SK-N-SH (cell line): ENCODE results near the gene SRP14. TPM values are rescaled to one million over a fixed set of nuclear protein-coding genes. Genes with fewer than 3 reads are reported as not detected.

Experiments used
- CTCF ChIA-PET: fragments of 300-600, 350-600 bp; formaldehyde crosslinking; extraction: SDS; loops from one replicate; lab custom pipeline; 2021; lab: Yijun Ruan, JAX
- POLR2A ChIA-PET: fragments of 350-600 bp; sonication (Branson Sonifier 250); formaldehyde crosslinking; extraction: SDS; loops from one replicate; lab custom pipeline; 2020; ENCODE audit warnings: antibody characterized with exemption, inconsistent platforms; lab: Yijun Ruan, JAX
- DNase-seq: peaks from one replicate; pipeline ENCODE4 v3.0.0; 2012
- H2AFZ ChIP-seq: fragments of 200-600 bp; sonication (generic); 2 replicates; pipeline ENCODE4 v1.8.1; 2016; ENCODE audit warnings: antibody characterized with exemption, mild to moderate bottlenecking, low read depth
- H3F3A ChIP-seq: fragments of 200-600 bp; sonication (generic); replicated peaks from 2 replicates; pipeline ENCODE3; 2016; ENCODE audit warnings: antibody characterized with exemption, mild to moderate bottlenecking; ENCODE audit not compliant: insufficient read depth
- H3K27ac ChIP-seq, 2 experiments: fragments of 200-500 bp in 1 of 2; fragments of 200-600 bp in 1 of 2; sonication (Bioruptor generic) in 1 of 2; sonication (generic), shearing (Covaris generic) in 1 of 2; 2 replicates each; pipeline versions ENCODE4 v1.5.1 to v1.6.1; 2014 to 2016; ENCODE audit warnings: low read depth in 2 of 2, inconsistent platforms in 1 of 2, low read length in 1 of 2, mild to moderate bottlenecking in 1 of 2, mixed read lengths in 1 of 2
- H3K27me3 ChIP-seq: fragments of 200-600 bp; sonication (generic), shearing (Covaris generic); 2 replicates; pipeline ENCODE4 v1.6.1; 2016; ENCODE audit warnings: mixed run types; ENCODE audit not compliant: insufficient read depth
- H3K36me3 ChIP-seq, 2 experiments: fragments of 200-500 bp in 1 of 2; fragments of 200-600 bp in 1 of 2; sonication (Bioruptor generic) in 1 of 2; sonication (generic) in 1 of 2; replicated peaks in 1 of 2; 2 replicates each; pipeline versions ENCODE3 to v1.5.1; 2014 to 2016; ENCODE audit warnings: low read length in 1 of 2, mild to moderate bottlenecking in 1 of 2; ENCODE audit not compliant: insufficient read depth in 2 of 2, control insufficient read depth in 1 of 2
- H3K4me1 ChIP-seq, 2 experiments: fragments of 200-500 bp in 1 of 2; fragments of 200-600 bp in 1 of 2; sonication (Bioruptor generic) in 1 of 2; sonication (generic), shearing (Covaris generic) in 1 of 2; 2 replicates each; pipeline versions ENCODE4 v1.5.1 to v1.6.1; 2014 to 2016; ENCODE audit warnings: low read depth in 1 of 2, low read length in 1 of 2, mixed run types in 1 of 2; ENCODE audit not compliant: insufficient read depth in 2 of 2, control insufficient read depth in 1 of 2
- H3K4me2 ChIP-seq: fragments of 200-600 bp; sonication (generic), shearing (Covaris generic); 2 replicates; pipeline ENCODE4 v1.6.1; 2017; ENCODE audit warnings: mixed run types
- H3K4me3 ChIP-seq, 2 experiments: fragments of 200-500 bp in 1 of 2; fragments of 200-600 bp in 1 of 2; sonication (Bioruptor generic) in 1 of 2; sonication (generic), shearing (Covaris generic) in 1 of 2; 2 replicates each; pipeline versions ENCODE4 v1.5.1 to v1.8.1; 2014 to 2016; ENCODE audit warnings: low read depth in 2 of 2, inconsistent platforms in 1 of 2, low read length in 1 of 2, mild to moderate bottlenecking in 1 of 2, mixed read lengths in 1 of 2, moderate library complexity in 1 of 2
- H3K79me2 ChIP-seq: fragments of 200-600 bp; sonication (generic); 2 replicates; pipeline ENCODE4 v1.8.1; 2017; ENCODE audit warnings: mild to moderate bottlenecking; ENCODE audit not compliant: insufficient read depth
- H3K9ac ChIP-seq: fragments of 200-600 bp; sonication (generic); 2 replicates; pipeline ENCODE4 v1.6.1; 2017; ENCODE audit warnings: mixed run types
- H3K9me2 ChIP-seq: fragments of 200-600 bp; sonication (generic); 2 replicates; pipeline ENCODE4 v1.6.1; 2017; ENCODE audit warnings: mixed run types
- H3K9me3 ChIP-seq: fragments of 200-600 bp; sonication (generic); 2 replicates; pipeline ENCODE4 v1.6.1; 2017; ENCODE audit warnings: mixed run types, mild to moderate bottlenecking, moderate library complexity
- H4K20me1 ChIP-seq: fragments of 200-600 bp; sonication (generic); 2 replicates; pipeline ENCODE4 v1.6.1; 2017; ENCODE audit warnings: mild to moderate bottlenecking, mixed run types; ENCODE audit not compliant: insufficient read depth
- CTCF ChIP-seq: fragments of 200-600 bp; sonication (generic); IDR thresholded peaks from 2 replicates; pipeline ENCODE4 v1.6.1; 2017; ENCODE audit warnings: antibody characterized with exemption, mild to moderate bottlenecking, moderate library complexity
- ELF1 ChIP-seq: IDR thresholded peaks from 2 replicates; pipeline ENCODE4 v1.4.0; 2012
- FOSL2 ChIP-seq: IDR thresholded peaks from 2 replicates; pipeline ENCODE4 v1.4.0; 2012; ENCODE audit warnings: low read depth, mild to moderate bottlenecking, moderate library complexity, borderline replicate concordance
- GABPA ChIP-seq: IDR thresholded peaks from 2 replicates; pipeline ENCODE4 v1.4.0; 2012; ENCODE audit warnings: low read depth, mild to moderate bottlenecking
- GATA2 ChIP-seq: sonication (generic); formaldehyde crosslinking; IDR thresholded peaks from 2 replicates; pipeline ENCODE4 v1.5.0; 2020; ENCODE audit warnings: mild to moderate bottlenecking, missing genetic modification reagents
- MXI1 ChIP-seq: IDR thresholded peaks from 2 replicates; pipeline ENCODE4 v1.6.1; 2012; ENCODE audit warnings: mild to moderate bottlenecking, low read depth, low read length, improper control_type of control experiment
- NRF1 ChIP-seq: IDR thresholded peaks from 2 replicates; pipeline ENCODE4 v1.6.1; 2012; ENCODE audit warnings: low read depth, mild to moderate bottlenecking, low read length
- RCOR1 ChIP-seq: fragments of 150-350 bp; IDR thresholded peaks from 2 replicates; pipeline ENCODE4 v1.6.1; 2017; ENCODE audit warnings: antibody characterized with exemption, low read length
- RXRA ChIP-seq: IDR thresholded peaks from 2 replicates; pipeline ENCODE4 v1.4.0; 2012; ENCODE audit warnings: low read depth, mild to moderate bottlenecking, borderline replicate concordance
- SMC3 ChIP-seq: IDR thresholded peaks from 2 replicates; pipeline ENCODE4 v1.6.1; 2012; ENCODE audit warnings: low read depth, low read length, improper control_type of control experiment
- TAF1 ChIP-seq: IDR thresholded peaks from 2 replicates; pipeline ENCODE4 v1.6.1; 2012; ENCODE audit warnings: low read depth, mild to moderate bottlenecking, low read length, moderate library complexity, borderline replicate concordance
- TCF12 ChIP-seq: IDR thresholded peaks from 2 replicates; pipeline ENCODE4 v1.4.0; 2012
- WGBS: methylation state at CpG from one replicate; pipeline ENCODE4 v1.1.6; 2017; ENCODE audit warnings: low lambda C conversion rate; 5-methylcytosine and 5-hydroxymethylcytosine counted together
- polyA plus RNA-seq, 3 experiments: library from polyadenylated mRNA; depleted of rRNA; stranded (reverse); fragments of >200 nt; gene quantifications; 2 replicates each; pipeline ENCODE4 v1.2.3, GENCODE V29; 2012
- TF ChIP-seq, protein P1 (sequence below): IDR thresholded peaks from 2 replicates; pipeline ENCODE4; 2012
- TF ChIP-seq, protein P2 (sequence below): fragments of 150-350 bp; IDR thresholded peaks from 2 replicates; pipeline ENCODE4 v1.6.1; 2017; ENCODE audit warnings: antibody characterized with exemption, low read length, low read depth, borderline replicate concordance
- TF ChIP-seq, protein P3 (sequence below): IDR thresholded peaks from 2 replicates; pipeline ENCODE4 v1.4.0; 2012; ENCODE audit warnings: low read depth, borderline replicate concordance

SRP14 gene
- polyA plus RNA-seq, 1 of the 3 experiments (the other 2 are of a cell fraction): 489 TPM

DNA sequence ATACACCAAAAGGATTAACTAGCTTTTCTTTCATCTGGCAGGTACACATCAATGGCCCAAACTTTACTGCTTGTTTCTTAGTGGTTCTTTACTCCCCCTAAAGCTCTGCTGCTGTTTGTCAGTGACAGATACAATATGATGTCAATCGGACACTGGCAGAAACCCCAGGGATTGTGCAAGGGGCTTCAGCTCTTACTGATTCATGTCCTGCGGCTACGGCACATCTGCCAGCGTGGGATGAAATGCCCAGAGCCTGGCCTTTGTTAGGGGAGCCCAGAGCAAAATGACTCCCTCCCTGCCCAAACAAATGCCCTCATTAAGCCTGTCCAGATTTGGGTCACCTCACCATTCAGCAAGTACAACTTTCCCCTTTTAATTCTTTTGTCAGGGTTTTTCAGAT, 28.3 kb downstream of the SRP14 start:
- POLR2A ChIA-PET: interaction anchor here (0.6 kb wide), 1 partner anchor 25 kb away, joined by 3 read pairs; no protein-coding TSS in a partner anchor
- Histone ChIP-seq H3K9me2 (no peaks in the 10 kb centered on the region), H3K36me3 (peaks cover 79 to 83% of the 10 kb centered on the region in 2 experiments), H3K9me3 (no peaks in the 10 kb centered on the region), H3K9ac (no peak overlapping the region), H4K20me1 (no peaks in the 10 kb centered on the region), H3F3A (peaks cover 3% of the 10 kb centered on the region), H3K4me1 (no peaks in the 10 kb centered on the region; a peak in 1 of 4 replicates), H3K4me2 (no peak overlapping the region), H2AFZ (no peak overlapping the region), H3K79me2 (no peaks in the 10 kb centered on the region), H3K27ac (no peak overlapping the region), H3K27me3 (no peaks in the 10 kb centered on the region), H3K4me3 (no peak overlapping the region)
- peak; percentile 37 for DNase-seq
- CTCF ChIA-PET: interaction anchor here (0.6 to 1.9 kb wide), 3 partner anchors 8 to 254 kb away, joined by 3 to 6 read pairs (median 5); no protein-coding TSS in a partner anchor
- WGBS: 73% methylated on average over 4 of the region's 4 CpGs
- TF ChIP-seq, protein P1, sequence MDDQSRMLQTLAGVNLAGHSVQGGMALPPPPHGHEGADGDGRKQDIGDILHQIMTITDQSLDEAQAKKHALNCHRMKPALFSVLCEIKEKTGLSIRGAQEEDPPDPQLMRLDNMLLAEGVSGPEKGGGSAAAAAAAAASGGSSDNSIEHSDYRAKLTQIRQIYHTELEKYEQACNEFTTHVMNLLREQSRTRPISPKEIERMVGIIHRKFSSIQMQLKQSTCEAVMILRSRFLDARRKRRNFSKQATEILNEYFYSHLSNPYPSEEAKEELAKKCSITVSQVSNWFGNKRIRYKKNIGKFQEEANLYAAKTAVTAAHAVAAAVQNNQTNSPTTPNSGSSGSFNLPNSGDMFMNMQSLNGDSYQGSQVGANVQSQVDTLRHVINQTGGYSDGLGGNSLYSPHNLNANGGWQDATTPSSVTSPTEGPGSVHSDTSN: no peak
- TF ChIP-seq RXRA: no peak
- TF ChIP-seq, protein P2, sequence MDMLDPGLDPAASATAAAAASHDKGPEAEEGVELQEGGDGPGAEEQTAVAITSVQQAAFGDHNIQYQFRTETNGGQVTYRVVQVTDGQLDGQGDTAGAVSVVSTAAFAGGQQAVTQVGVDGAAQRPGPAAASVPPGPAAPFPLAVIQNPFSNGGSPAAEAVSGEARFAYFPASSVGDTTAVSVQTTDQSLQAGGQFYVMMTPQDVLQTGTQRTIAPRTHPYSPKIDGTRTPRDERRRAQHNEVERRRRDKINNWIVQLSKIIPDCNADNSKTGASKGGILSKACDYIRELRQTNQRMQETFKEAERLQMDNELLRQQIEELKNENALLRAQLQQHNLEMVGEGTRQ: no peak
- no peak for TF ChIP-seq MXI1
- no peak for TF ChIP-seq RCOR1
- no peak for TF ChIP-seq NRF1
- no peak for TF ChIP-seq GATA2
- no peak for TF ChIP-seq GABPA
- no peak for TF ChIP-seq CTCF
- no peak for TF ChIP-seq ELF1
- TF ChIP-seq, protein P3, sequence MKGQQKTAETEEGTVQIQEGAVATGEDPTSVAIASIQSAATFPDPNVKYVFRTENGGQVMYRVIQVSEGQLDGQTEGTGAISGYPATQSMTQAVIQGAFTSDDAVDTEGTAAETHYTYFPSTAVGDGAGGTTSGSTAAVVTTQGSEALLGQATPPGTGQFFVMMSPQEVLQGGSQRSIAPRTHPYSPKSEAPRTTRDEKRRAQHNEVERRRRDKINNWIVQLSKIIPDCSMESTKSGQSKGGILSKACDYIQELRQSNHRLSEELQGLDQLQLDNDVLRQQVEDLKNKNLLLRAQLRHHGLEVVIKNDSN: no peak
- TF ChIP-seq FOSL2: no peak
- no peak for TF ChIP-seq TAF1
- no peak for TF ChIP-seq SMC3
- TF ChIP-seq TCF12: no peak
